CD8-positive, alpha-beta memory T cell (primary cell): ENCODE measurements around the gene FHOD1. TPM values are rescaled to one million over a fixed set of nuclear protein-coding genes. Genes with fewer than 3 reads are reported as not detected.

ENCODE experiments used
- CTCF ChIA-PET: fragments of 350-600 bp; sonication (Branson Sonifier 250); formaldehyde crosslinking; loops from one replicate; lab custom pipeline; 2021; ENCODE audit warnings: antibody characterized with exemption; lab: Charles Lee
- POLR2A ChIA-PET: fragments of 350-600 bp; sonication (Branson Sonifier 250); formaldehyde crosslinking; loops from one replicate; lab custom pipeline; 2021; ENCODE audit warnings: antibody characterized with exemption; lab: Charles Lee
- DNase-seq, 5 donors: peaks; one replicate each; pipeline versions ENCODE4 v3.0.0 to v3.0.0-alpha.2; 2020 to 2022; ENCODE audit warnings: mixed read lengths in 1 of 5
- H3K27ac ChIP-seq: one replicate; pipeline ENCODE4 v1.7.0; 2013; ENCODE audit warnings: low read depth, mild to moderate bottlenecking, low read length, moderate library complexity
- H3K27me3 ChIP-seq: 2 replicates; pipeline ENCODE4 v1.7.0; 2013; ENCODE audit warnings: low read length, mild to moderate bottlenecking; ENCODE audit not compliant: insufficient read depth, poor library complexity, severe bottlenecking
- H3K36me3 ChIP-seq: 2 replicates; pipeline ENCODE4 v1.7.0; 2013; ENCODE audit warnings: mild to moderate bottlenecking, low read length, moderate library complexity; ENCODE audit not compliant: insufficient read depth
- H3K4me1 ChIP-seq: 2 replicates; pipeline ENCODE4 v1.7.0; 2013; ENCODE audit warnings: mild to moderate bottlenecking, low read length, moderate library complexity; ENCODE audit not compliant: insufficient read depth
- H3K4me3 ChIP-seq: 2 replicates; pipeline ENCODE4 v1.7.0; 2013; ENCODE audit warnings: mild to moderate bottlenecking, low read length
- H3K9me3 ChIP-seq: 2 replicates; pipeline ENCODE4 v1.7.0; 2013; ENCODE audit warnings: mild to moderate bottlenecking, low read length
- H3K27ac Mint-ChIP-seq, 8 donors: one replicate each; pipeline ENCODE4 v1.8.0; 2020 to 2021; ENCODE audit warnings: mixed read lengths in 8 of 8, mild to moderate bottlenecking in 6 of 8, inconsistent platforms in 3 of 8, moderate library complexity in 3 of 8
- H3K27me3 Mint-ChIP-seq, 2 donors: one replicate each; pipeline ENCODE4 v1.8.0; 2020 to 2021; ENCODE audit warnings: mixed read lengths in 2 of 2, mild to moderate bottlenecking in 1 of 2, moderate library complexity in 1 of 2
- H3K36me3 Mint-ChIP-seq, 3 donors: one replicate each; pipeline ENCODE4 v1.8.0; 2020 to 2021; ENCODE audit warnings: mixed read lengths in 3 of 3, inconsistent platforms in 1 of 3, mild to moderate bottlenecking in 1 of 3
- H3K4me1 Mint-ChIP-seq, 3 donors: one replicate each; pipeline ENCODE4 v1.8.0; 2020 to 2021; ENCODE audit warnings: mixed read lengths in 3 of 3, inconsistent platforms in 1 of 3, mild to moderate bottlenecking in 1 of 3
- H3K4me3 Mint-ChIP-seq, 7 donors: one replicate each; pipeline ENCODE4 v1.8.0; 2020 to 2021; ENCODE audit warnings: mixed read lengths in 7 of 7, mild to moderate bottlenecking in 6 of 7, moderate library complexity in 4 of 7, inconsistent platforms in 2 of 7
- H3K9me3 Mint-ChIP-seq, 5 donors: one replicate each; pipeline ENCODE4 v1.8.0; 2020 to 2022; ENCODE audit warnings: mixed read lengths in 5 of 5, mild to moderate bottlenecking in 3 of 5, moderate library complexity in 2 of 5, inconsistent platforms in 1 of 5
- polyA plus RNA-seq: library from polyadenylated mRNA; unstranded; fragments of 300-500 nt; fragmentation: Illumina TruSeq; gene quantifications from one replicate; pipeline ENCODE4 v1.2.3, GENCODE V29; 2021
- total RNA-seq, 2 experiments: library from RNA; stranded (reverse); gene quantifications; one replicate each; pipeline ENCODE4 v1.2.3, GENCODE V29; 2021

Gene FHOD1
- total and polyA plus RNA-seq, 3 experiments from 2014 or later = 5.5 to 117 (median 111) TPM

GRCh38 chr16:67191995-67192681 is 55.1 kb downstream of the FHOD1 start, which contains the start of gene E2F4:
Gene E2F4 (plus strand): TSS chr16:67192155. CDS start chr16:67192228, 73 bp downstream.
- H3K36me3 Mint-ChIP-seq = peaks cover 8 to 45% (median 11%) of the 10 kb centered on the region in 3 donors
- H3K27ac Mint-ChIP-seq = peak within 1 kb of the TSS; percentile 79 to 98 (median 94)
- H3K9me3 Mint-ChIP-seq = no peaks in the 10 kb centered on the region
- H3K4me3 Mint-ChIP-seq = peak within 1 kb of the TSS; percentile 84 to 95 (median 91)
- peaks cover 24% of the 10 kb centered on the region for H3K4me1 ChIP-seq
- H3K27ac ChIP-seq = peak within 1 kb of the TSS; percentile 81
- H3K4me3 ChIP-seq = peak within 1 kb of the TSS; percentile 84
- peaks cover 34 to 56% (median 52%) of the 10 kb centered on the region in 3 donors for H3K4me1 Mint-ChIP-seq
- DNase-seq = peak; percentile 78 to 90 (median 81)
- no peaks in the 10 kb centered on the region for H3K27me3 Mint-ChIP-seq
- POLR2A ChIA-PET = interaction anchor here (1.3 to 1.5 kb wide), 2 partner anchors 52 to 164 kb away, joined by 4 to 9 read pairs; no protein-coding TSS in a partner anchor
- no peaks in the 10 kb centered on the region for H3K27me3 ChIP-seq
- CTCF ChIA-PET = interaction anchor here (0.6 to 1.7 kb wide), 5 partner anchors 29 to 174 kb away, joined by 3 to 8 read pairs (median 3); partner anchors contain the start of gene SLC9A5
- H3K9me3 ChIP-seq = no peaks in the 10 kb centered on the region
- H3K36me3 ChIP-seq = peaks cover 30% of the 10 kb centered on the region

DNA sequence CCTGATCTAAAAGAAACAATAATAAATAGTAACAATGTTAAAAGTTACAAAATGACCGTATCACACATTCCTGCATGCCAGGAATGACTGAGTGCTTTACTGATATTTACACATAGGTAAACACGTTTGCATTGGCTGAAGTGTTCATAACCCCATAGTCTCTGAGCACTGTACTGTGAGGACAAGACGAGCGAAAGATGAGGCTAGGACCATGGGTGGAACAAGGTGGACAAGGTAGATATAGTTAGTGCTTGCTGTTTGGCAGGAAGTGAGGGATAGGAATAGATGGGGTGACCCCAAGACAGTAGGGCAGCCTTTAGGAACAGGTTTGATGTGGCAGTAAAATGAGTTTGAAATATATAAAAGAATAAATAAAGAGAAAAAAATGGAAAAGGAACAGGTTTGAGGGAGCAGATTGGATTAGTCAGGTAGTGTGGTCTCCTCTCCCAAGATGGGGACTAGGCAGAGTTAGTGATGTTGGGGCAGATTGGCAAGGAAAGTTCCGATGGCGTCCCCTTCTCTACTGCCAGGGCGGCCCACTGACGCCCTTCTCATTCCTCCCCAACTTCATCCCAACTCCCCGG is 55.8 kb downstream of the FHOD1 start:
- Mint-ChIP-seq H3K27me3 (no peaks in the 10 kb centered on the region), H3K4me1 (peaks cover 30 to 50% (median 48%) of the 10 kb centered on the region in 3 donors), H3K36me3 (peaks cover 4 to 39% (median 7%) of the 10 kb centered on the region in 3 donors), H3K27ac (peak overlapping the region; percentile 78 to 94 (median 90)), H3K4me3 (peak overlapping the region; percentile 84 to 95 (median 91)), H3K9me3 (no peaks in the 10 kb centered on the region)
- H3K27ac ChIP-seq = no peak overlapping the region
- H3K27me3 ChIP-seq = no peaks in the 10 kb centered on the region
- no peak for DNase-seq
- no peaks in the 10 kb centered on the region for H3K9me3 ChIP-seq
- peak overlapping the region; percentile 84 for H3K4me3 ChIP-seq
- H3K36me3 ChIP-seq = peaks cover 23% of the 10 kb centered on the region
- CTCF ChIA-PET = interaction anchor here (1.3 to 11.3 kb wide), 2 partner anchors 33 to 174 kb away, joined by 4 to 205 read pairs; partner anchors contain the start of genes B3GNT9, FBXL8, HSF4 and TRADD
- H3K4me1 ChIP-seq = peaks cover 24% of the 10 kb centered on the region
- POLR2A ChIA-PET = no interaction called here

DNA sequence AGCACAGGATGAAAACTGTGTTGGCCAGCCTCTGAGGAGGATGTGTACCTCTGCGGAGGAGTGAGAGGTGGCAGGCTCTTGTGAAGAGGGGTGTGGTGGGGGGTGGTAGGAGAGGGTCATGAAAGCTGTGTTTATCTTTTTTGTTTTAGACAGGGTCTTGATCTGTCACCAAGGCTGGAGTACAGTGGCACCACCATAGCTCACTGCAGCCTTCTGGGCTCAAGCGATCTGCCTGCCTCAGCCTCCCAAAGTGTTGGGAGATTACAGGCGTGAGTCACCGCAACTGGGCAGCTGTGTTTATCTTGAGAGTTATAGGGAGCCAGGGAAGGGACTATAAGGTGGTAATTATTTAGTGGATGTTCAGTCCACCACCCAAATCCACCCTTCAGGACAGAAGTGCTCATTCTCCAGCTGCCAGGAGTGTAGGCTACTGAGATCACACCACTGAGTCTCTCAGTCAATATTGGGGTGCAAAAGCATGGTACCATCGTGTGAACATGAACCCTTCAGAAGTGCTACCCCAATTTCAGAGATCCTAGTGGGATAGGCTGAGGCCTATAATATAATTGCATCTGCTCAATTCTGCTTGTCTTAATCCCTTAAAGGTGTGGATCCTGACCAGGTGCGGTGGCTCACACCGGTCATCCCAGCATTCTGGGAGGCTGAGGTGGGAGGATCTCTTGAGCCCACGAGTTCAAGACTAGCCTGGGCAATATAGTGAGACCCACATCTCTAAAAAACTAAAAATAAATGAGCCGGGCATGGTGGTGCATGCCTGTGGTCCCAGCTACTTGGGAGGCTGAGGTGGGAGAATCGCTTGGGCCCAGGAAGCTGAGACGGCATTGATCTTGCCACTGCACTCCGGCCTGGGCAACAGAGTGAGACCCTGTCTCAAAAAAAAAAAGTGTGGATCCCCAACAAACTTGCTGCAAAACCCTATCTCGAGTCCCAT is 56.6 kb downstream of the FHOD1 start:
- Mint-ChIP-seq H3K4me1 (peaks cover 25 to 46% (median 41%) of the 10 kb centered on the region in 3 donors), H3K9me3 (no peaks in the 10 kb centered on the region), H3K27me3 (no peaks in the 10 kb centered on the region), H3K4me3 (peak overlapping the region in 5 of 7 donors; percentile 13 to 95 (median 91)), H3K36me3 (peaks cover 0 to 31% (median 2%) of the 10 kb centered on the region in 3 donors), H3K27ac (peak overlapping the region in 1 of 8 donors; percentile 79)
- CTCF ChIA-PET = interaction anchor here (1.3 to 11.3 kb wide), 2 partner anchors 32 to 173 kb away, joined by 4 to 205 read pairs; partner anchors contain the start of genes B3GNT9, FBXL8, HSF4 and TRADD
- Histone ChIP-seq H3K36me3 (peaks cover 15% of the 10 kb centered on the region), H3K27ac (no peak overlapping the region), H3K9me3 (no peaks in the 10 kb centered on the region), H3K27me3 (no peaks in the 10 kb centered on the region), H3K4me3 (no peak overlapping the region), H3K4me1 (peaks cover 27% of the 10 kb centered on the region)
- DNase-seq = no peak
- POLR2A ChIA-PET = no interaction called here

GRCh38 chr16:67190041-67190440 is 57.2 kb downstream of the FHOD1 start, which contains the start of gene EXOC3L1:
Gene EXOC3L1 (minus strand): TSS chr16:67190136. CDS start chr16:67189676, 460 bp downstream.
- Mint-ChIP-seq H3K9me3 (no peaks in the 10 kb centered on the region), H3K27ac (peak within 1 kb of the TSS in 1 of 8 donors; percentile 77), H3K36me3 (peaks cover 0 to 24% (median 0%) of the 10 kb centered on the region in 3 donors), H3K27me3 (peaks cover 0 to 4% of the 10 kb centered on the region in 2 donors), H3K4me1 (peaks cover 32 to 46% (median 41%) of the 10 kb centered on the region in 3 donors), H3K4me3 (peak within 1 kb of the TSS in 1 of 7 donors; percentile 13)
- peaks cover 9% of the 10 kb centered on the region for H3K36me3 ChIP-seq
- DNase-seq = no peak
- H3K9me3 ChIP-seq = no peaks in the 10 kb centered on the region
- H3K27me3 ChIP-seq = no peaks in the 10 kb centered on the region
- H3K4me3 ChIP-seq = no peak within 1 kb of the TSS
- ChIA-PET POLR2A (no interaction called here), CTCF (interaction anchor here (1.3 to 11.3 kb wide), 2 partner anchors 31 to 172 kb away, joined by 4 to 205 read pairs; partner anchors contain the start of genes B3GNT9, FBXL8, HSF4 and TRADD)
- peaks cover 34% of the 10 kb centered on the region for H3K4me1 ChIP-seq
- H3K27ac ChIP-seq = no peak within 1 kb of the TSS

DNA sequence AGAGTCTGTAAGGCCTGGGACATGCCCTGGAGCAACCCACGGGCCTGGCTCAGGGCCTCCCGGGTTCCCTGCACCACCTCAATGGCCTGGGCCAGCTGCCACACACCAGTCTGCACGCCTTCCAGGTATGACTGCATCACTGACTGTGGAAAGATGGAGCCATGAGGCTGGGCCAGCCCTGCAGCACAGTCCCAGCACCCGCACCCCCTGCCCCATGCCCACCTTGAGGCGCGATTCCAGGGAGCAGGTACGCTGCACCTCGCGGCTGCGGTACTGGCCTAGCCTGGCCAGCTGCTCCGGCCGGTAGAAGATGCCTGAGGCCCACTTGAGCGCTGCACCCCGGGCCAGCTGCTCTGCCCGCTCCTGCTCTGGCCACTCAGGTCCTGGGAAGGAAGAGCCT is 58.5 kb downstream of the FHOD1 start:
- H3K9me3 ChIP-seq = no peaks in the 10 kb centered on the region
- POLR2A ChIA-PET = no interaction called here
- Mint-ChIP-seq H3K27ac (no peak overlapping the region), H3K27me3 (peaks cover 0 to 4% of the 10 kb centered on the region in 2 donors), H3K36me3 (peaks cover 0 to 12% (median 0%) of the 10 kb centered on the region in 3 donors), H3K4me1 (peaks cover 27 to 43% (median 33%) of the 10 kb centered on the region in 3 donors), H3K4me3 (no peak overlapping the region), H3K9me3 (no peaks in the 10 kb centered on the region)
- H3K4me3 ChIP-seq = no peak overlapping the region
- peaks cover 40% of the 10 kb centered on the region for H3K4me1 ChIP-seq
- H3K27me3 ChIP-seq = no peaks in the 10 kb centered on the region
- no peaks in the 10 kb centered on the region for H3K36me3 ChIP-seq
- CTCF ChIA-PET = interaction anchor here (1.0 to 11.3 kb wide), 3 partner anchors 9 to 30 kb away, joined by 3 to 205 read pairs (median 3); partner anchors contain the start of genes B3GNT9, FBXL8, HSF4 and TRADD
- no peak for DNase-seq
- H3K27ac ChIP-seq = no peak overlapping the region

DNA sequence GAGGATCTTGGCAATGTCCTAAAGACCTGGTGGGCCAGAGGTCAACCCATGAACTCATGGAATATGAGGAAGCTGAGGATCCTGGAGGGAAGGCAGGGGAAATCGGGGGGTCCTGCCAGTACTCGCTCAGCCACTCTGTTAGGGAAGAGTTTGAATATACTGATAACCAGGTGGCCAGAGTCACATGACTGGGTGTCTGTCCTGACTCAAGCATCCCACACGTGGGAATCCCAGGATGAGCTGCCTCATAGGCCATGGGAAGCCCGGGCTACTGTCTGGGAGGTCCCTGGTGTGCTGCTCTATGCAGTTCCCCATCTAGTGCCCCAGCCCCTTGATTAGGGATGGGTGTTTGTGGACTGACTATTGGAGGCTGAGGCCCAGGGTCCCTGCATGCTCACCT is 59.0 kb downstream of the FHOD1 start:
- Histone ChIP-seq H3K4me1 (peaks cover 36% of the 10 kb centered on the region), H3K27me3 (no peaks in the 10 kb centered on the region), H3K4me3 (no peak overlapping the region), H3K9me3 (no peaks in the 10 kb centered on the region), H3K36me3 (no peaks in the 10 kb centered on the region), H3K27ac (no peak overlapping the region)
- peaks cover 0 to 8% (median 0%) of the 10 kb centered on the region in 3 donors for H3K36me3 Mint-ChIP-seq
- peaks cover 22 to 38% (median 28%) of the 10 kb centered on the region in 3 donors for H3K4me1 Mint-ChIP-seq
- peak overlapping the region in 1 of 7 donors; percentile 62 for H3K4me3 Mint-ChIP-seq
- ChIA-PET CTCF (interaction anchor here (1.0 to 11.3 kb wide), 3 partner anchors 9 to 30 kb away, joined by 3 to 205 read pairs (median 3); partner anchors contain the start of genes B3GNT9, FBXL8, HSF4 and TRADD), POLR2A (no interaction called here)
- H3K9me3 Mint-ChIP-seq = no peaks in the 10 kb centered on the region
- DNase-seq = no peak
- H3K27me3 Mint-ChIP-seq = peaks cover 0 to 4% of the 10 kb centered on the region in 2 donors
- peak overlapping the region in 1 of 8 donors; percentile 74 for H3K27ac Mint-ChIP-seq
